HAP-1 (cell line): ENCODE results near the gene CACNG8.

Source experiments
- DNase-seq, 2 experiments: peaks; one replicate each; pipeline ENCODE4 v3.0.0-alpha.2; 2016 to 2020; ENCODE audit warnings: low spot score in 2 of 2
- H3K27me3 ChIP-seq: fragments of 250-450 bp; sonication (Bioruptor Pico); 2 replicates; pipeline ENCODE4 v1.5.1; 2020; ENCODE audit warnings: low read depth, mild to moderate bottlenecking, moderate library complexity
- H3K36me3 ChIP-seq: fragments of 250-450 bp; sonication (Bioruptor Pico); replicated peaks from 2 replicates; pipeline ENCODE4 v1.5.1; 2020; ENCODE audit warnings: mild to moderate bottlenecking
- H3K4me1 ChIP-seq: fragments of 250-450 bp; sonication (Bioruptor Pico); 2 replicates; pipeline ENCODE4 v1.5.1; 2020; ENCODE audit warnings: mild to moderate bottlenecking
- H3K4me3 ChIP-seq: fragments of 250-450 bp; sonication (Bioruptor Pico); 2 replicates; pipeline ENCODE4 v1.5.1; 2020; ENCODE audit warnings: mild to moderate bottlenecking, moderate library complexity
- H3K9me3 ChIP-seq: fragments of 250-450 bp; sonication (Bioruptor Pico); 2 replicates; pipeline ENCODE4 v1.5.1; 2020; ENCODE audit warnings: mild to moderate bottlenecking, moderate library complexity
- in situ Hi-C: fragments of 300-500 bp; cut with MboI; formaldehyde crosslinking; loops from 3 replicates; pipeline ENCODE4 v1.14.3; 2020; ENCODE audit warnings: low sequenced_read_pairs, inconsistent platforms, mixed read lengths

Gene CACNG8

DNA sequence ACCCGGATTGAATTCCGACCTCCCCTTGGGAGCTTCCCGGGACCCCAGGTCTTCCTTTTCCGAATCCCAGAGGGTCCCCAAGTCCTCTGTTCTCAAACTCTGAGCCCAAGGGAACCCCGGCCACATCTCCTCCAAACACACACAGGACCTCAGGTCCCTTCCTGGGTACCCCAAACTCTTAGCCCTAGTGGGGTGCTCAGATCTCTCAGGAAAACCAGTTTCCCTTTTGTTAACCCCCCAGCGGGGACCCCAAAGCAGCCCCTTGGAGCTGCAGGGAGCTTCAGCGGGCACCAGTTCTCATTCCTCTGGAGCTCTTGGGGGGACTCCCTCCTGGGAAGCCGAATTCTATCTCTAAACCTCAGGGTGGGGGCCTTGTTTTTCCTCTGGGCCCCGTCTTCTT lies 29.5 kb downstream of the CACNG8 start:
- H3K9me3 ChIP-seq, result no peaks in the 10 kb centered on the region
- no peaks in the 10 kb centered on the region for H3K4me1 ChIP-seq
- in situ Hi-C loops, result no loop called here

DNA sequence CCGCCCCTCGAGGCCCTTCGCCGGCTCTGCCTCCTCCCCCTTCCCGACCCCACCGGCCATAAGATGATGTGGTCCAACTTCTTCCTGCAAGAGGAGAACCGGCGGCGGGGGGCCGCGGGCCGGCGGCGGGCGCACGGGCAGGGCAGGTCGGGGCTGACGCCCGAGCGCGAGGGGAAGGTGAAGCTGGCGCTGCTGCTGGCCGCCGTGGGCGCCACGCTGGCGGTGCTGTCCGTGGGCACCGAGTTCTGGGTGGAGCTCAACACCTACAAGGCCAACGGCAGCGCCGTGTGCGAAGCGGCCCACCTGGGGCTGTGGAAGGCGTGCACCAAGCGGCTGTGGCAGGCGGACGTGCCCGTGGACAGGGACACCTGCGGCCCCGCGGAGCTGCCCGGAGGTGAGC lies 30.1 kb downstream of the CACNG8 start:
- no peak overlapping the region for H3K4me3 ChIP-seq
- H3K27me3 ChIP-seq, result no peaks in the 10 kb centered on the region
- no peaks in the 10 kb centered on the region for H3K36me3 ChIP-seq
- H3K4me1 ChIP-seq, result no peaks in the 10 kb centered on the region
- DNase-seq, result no peak
- H3K9me3 ChIP-seq, result no peaks in the 10 kb centered on the region
- in situ Hi-C loops, result no loop called here

More for the DNA sequence above, 29.5 kb downstream of the CACNG8 start:
- Histone ChIP-seq H3K4me3 (no peak overlapping the region), H3K27me3 (no peaks in the 10 kb centered on the region), H3K36me3 (no peaks in the 10 kb centered on the region)
- DNase-seq, result no peak

DNA sequence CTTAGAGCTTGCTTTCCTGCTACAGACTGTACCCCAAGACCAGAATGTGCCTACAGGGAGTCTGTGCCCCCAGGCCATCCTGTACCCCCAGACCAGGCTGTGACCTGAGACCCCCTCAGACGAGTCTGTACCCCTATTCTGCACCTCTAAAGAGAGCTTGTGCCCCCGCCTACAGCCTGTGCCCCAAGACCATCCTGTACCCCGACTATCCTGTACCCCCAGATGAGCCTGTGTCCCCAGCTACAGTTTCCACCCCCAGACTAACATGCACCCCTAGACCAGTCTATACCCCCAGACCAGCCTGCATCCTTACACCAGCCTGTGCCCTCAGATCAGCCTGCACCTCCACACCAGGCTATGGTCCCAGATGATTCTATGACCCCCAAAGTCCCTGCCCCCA lies 30.7 kb downstream of the CACNG8 start:
- no peaks in the 10 kb centered on the region for H3K9me3 ChIP-seq
- in situ Hi-C loops, result no loop called here

DNA sequence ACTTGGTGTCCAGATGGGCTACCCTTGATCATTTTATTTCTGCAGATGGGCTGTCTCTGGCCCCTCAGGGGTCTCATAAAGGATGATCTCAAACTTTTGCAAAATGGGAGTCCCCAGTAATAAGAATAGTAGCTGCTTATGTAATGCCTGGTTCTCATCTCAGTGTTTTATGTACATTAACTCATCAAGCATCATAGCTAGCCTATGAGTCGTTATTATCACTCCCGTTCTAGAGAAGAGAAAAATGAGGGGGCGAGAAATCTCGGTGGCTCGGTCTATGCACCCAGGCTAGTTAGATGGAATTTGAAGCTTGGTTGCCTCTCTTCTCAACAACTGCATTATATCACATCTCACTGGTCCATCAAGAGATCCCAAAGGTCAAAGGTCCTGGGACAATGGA lies 32.1 kb downstream of the CACNG8 start:
- H3K4me3 ChIP-seq, result no peak overlapping the region
- H3K4me1 ChIP-seq, result no peaks in the 10 kb centered on the region
- H3K36me3 ChIP-seq, result no peaks in the 10 kb centered on the region
- in situ Hi-C loops, result no loop called here
- no peaks in the 10 kb centered on the region for H3K27me3 ChIP-seq
- DNase-seq, result no peak
- H3K9me3 ChIP-seq, result no peaks in the 10 kb centered on the region

More for the DNA sequence above, 30.7 kb downstream of the CACNG8 start:
- DNase-seq, result no peak
- Histone ChIP-seq H3K4me3 (no peak overlapping the region), H3K36me3 (no peaks in the 10 kb centered on the region), H3K4me1 (no peaks in the 10 kb centered on the region), H3K27me3 (no peaks in the 10 kb centered on the region)

DNA sequence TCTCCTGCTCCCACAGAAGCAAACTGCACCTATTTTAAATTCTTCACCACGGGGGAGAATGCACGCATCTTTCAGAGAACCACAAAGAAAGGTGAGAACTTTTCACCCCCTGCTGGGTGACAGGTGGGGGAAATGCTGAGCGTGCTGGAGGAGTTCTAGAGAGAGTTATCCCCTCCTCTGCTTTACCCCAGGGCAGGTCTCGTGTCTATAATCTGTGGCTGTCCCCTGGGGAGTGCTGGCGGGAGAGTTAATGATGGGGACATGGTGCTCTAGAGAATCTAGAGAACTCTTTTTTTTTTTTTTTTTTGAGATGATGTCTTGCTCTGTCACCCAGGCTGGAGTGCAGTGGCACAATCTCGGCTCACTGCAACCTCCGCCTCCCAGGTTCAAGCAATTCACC lies 35.5 kb downstream of the CACNG8 start:
- Histone ChIP-seq H3K27me3 (peaks cover 6% of the 10 kb centered on the region), H3K36me3 (no peaks in the 10 kb centered on the region)
- in situ Hi-C loops, result no loop called here

DNA sequence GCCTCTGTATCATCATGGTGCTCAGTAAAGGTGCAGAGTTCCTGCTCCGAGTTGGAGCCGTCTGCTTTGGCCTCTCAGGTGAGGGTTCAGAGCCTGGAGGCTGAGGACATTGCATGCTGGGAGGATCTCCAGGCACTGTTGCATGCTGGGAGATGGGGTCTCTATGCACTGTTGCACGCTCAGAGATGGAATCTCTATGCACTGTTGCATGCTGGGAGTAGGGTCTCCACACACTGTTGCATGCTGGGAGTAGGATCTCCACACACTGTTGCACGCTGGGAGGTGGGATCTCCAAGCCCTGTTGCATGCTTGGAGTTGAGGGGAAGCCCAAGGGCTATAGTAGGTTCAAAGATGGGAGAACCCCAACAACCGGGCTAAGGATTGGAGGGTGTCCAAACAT lies 37.0 kb downstream of the CACNG8 start:
- H3K27me3 ChIP-seq, result peaks cover 6% of the 10 kb centered on the region

More for the DNA sequence above, 35.5 kb downstream of the CACNG8 start:
- DNase-seq, result no peak
- Histone ChIP-seq H3K4me3 (no peak overlapping the region), H3K9me3 (no peaks in the 10 kb centered on the region), H3K4me1 (no peaks in the 10 kb centered on the region)

DNA sequence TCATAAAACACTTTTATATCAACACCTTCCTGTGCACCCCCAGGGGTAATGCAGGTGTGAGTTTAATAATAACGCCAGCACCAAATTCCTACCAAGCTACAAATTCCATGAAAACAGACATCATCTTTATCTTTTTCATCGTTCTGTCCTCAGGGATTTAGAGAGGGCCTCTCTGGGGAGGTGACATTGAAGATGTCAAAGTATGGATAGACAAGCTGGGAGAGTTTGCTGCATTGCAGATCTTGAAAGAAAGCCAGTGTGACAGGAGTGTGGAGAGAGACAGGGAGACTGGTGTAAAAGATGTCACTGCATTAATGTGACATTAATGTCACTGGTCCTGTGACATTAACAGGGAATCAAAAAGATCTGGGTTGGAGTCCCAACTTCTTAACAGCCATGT lies 38.8 kb downstream of the CACNG8 start:
- Histone ChIP-seq H3K9me3 (no peaks in the 10 kb centered on the region), H3K27me3 (peaks cover 6% of the 10 kb centered on the region), H3K4me1 (no peaks in the 10 kb centered on the region), H3K36me3 (no peaks in the 10 kb centered on the region), H3K4me3 (no peak overlapping the region)
- in situ Hi-C loops, result no loop called here
- no peak for DNase-seq

More for the DNA sequence above, 37.0 kb downstream of the CACNG8 start:
- DNase-seq, result no peak
- in situ Hi-C loops, result no loop called here
- no peaks in the 10 kb centered on the region for H3K36me3 ChIP-seq
- no peaks in the 10 kb centered on the region for H3K4me1 ChIP-seq
- H3K9me3 ChIP-seq, result no peaks in the 10 kb centered on the region
- H3K4me3 ChIP-seq, result no peak overlapping the region

DNA sequence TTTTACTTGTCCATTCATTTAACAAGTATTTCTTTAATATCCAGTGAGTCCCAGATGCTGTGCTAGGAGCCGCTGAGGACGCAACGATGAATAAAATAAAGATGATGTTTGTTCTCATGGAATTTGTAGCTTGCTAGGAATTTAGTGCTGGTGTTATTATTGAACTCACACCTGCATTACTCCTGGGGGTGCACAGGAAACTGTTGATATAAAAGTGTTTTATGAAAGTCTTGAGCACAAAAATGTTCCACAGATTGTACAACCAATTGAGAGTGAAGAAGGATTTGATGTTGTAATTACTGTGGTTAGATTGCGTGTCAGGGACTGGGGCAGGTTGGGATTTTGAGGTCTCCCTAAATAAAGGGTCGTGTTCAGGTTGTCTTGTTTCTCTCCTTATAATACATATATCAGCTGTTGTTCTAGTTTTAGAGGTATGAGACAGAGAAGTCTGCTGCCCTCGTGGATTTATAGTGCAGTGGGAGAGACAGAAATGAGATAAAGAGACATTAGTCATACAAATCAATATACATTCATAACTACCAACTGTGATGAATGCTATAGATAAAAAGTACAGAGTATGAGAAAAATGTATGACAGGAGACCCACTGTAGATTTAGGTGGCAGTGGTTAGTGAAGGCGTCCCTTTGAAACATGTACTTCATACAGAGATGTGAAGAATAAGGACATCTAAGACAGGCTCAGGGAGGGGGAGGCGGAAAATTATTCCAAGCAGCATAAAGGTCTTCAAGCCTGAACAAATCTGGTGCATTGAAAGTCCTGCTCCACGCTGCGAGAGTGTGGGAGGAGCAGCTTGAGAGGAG lies 40.0 kb downstream of the CACNG8 start:
- H3K4me3 ChIP-seq, result no peak overlapping the region
- in situ Hi-C loops, result no loop called here

DNA sequence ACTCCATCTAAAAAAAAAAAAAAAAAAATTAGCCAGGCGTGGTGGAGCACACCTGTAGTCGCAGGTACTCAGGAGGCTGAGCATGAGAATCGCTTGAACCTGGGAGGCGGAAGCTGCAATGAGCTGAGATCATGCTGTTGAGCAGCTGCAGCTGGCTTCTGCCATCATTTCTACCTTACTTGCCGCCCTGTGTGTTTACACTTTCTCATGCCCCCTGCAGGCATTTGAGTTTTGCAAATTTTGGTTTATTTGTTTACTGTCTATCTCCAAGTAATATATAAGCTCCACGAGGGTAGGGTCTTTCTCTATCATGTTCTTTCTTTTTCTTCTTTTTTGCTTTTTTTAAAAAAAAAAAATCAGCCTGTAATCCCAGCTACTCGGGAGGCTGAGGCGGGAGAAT lies 46.7 kb downstream of the CACNG8 start:
- H3K27me3 ChIP-seq, result no peaks in the 10 kb centered on the region
- no peaks in the 10 kb centered on the region for H3K36me3 ChIP-seq
- H3K9me3 ChIP-seq, result no peaks in the 10 kb centered on the region
- no peaks in the 10 kb centered on the region for H3K4me1 ChIP-seq
- in situ Hi-C loops, result no loop called here
- no peak for DNase-seq
- H3K4me3 ChIP-seq, result no peak overlapping the region

More for the DNA sequence above, 40.0 kb downstream of the CACNG8 start:
- DNase-seq, result no peak
- no peaks in the 10 kb centered on the region for H3K9me3 ChIP-seq
- no peaks in the 10 kb centered on the region for H3K4me1 ChIP-seq
- H3K27me3 ChIP-seq, result peaks cover 6% of the 10 kb centered on the region
- H3K36me3 ChIP-seq, result no peaks in the 10 kb centered on the region

DNA sequence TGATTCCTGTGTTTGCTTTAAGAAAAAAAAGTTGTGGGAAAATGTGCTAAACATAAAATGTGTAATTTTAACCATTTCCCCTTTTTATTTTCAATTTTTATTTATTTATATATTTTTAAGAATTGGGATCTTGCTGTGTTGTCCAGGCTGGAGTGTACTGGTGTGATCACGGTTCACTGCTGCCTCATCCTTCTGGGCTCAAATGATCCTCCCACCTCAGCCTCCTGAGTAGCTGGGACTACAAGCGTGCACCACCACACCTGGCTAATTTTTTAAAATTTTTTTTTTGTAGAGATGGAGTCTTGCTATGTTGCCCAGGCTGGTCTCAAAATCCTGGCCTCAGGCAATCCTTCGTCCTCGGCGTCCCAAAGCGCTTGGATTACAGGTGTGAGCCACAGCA lies 47.7 kb downstream of the CACNG8 start:
- Histone ChIP-seq H3K9me3 (no peaks in the 10 kb centered on the region), H3K36me3 (no peaks in the 10 kb centered on the region), H3K4me1 (no peaks in the 10 kb centered on the region), H3K4me3 (no peak overlapping the region), H3K27me3 (0 out of 2 replicates have a peak, but pooled peaks cover 3% of the 10 kb centered on the region)
- no peak for DNase-seq
- in situ Hi-C loops, result no loop called here

DNA sequence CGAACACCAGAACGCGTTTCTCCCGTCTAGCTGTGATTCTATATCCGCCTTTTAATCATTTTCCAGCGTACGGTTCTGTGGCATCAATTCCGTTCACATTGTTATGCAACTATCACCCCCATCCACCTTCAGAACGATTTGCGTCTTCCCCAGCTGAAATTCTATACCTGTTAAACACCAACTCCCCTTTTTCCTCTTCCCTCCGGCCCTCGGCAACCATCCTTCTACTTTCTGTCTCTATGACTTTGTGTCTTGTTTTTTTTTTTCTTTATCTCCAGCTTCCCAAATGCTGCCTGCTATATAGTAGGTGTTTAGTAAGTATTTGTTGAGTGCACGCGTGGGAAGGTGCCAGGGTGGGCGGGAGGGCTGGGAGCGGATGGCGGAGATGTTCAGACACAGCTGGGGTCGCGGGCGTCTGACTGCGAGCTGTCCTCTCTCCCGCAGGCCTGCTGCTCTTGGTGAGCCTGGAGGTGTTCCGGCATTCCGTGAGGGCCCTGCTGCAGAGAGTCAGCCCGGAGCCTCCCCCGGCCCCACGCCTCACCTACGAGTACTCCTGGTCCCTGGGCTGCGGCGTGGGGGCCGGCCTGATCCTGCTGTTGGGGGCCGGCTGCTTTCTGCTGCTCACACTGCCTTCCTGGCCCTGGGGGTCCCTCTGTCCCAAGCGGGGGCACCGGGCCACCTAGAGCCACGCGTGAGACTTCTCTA lies 48.9 kb downstream of the CACNG8 start:
- in situ Hi-C loops, result no loop called here
- Histone ChIP-seq H3K36me3 (no peaks in the 10 kb centered on the region), H3K4me1 (no peaks in the 10 kb centered on the region), H3K4me3 (no peak overlapping the region), H3K27me3 (0 out of 2 replicates have a peak, but pooled peaks cover 3% of the 10 kb centered on the region), H3K9me3 (no peaks in the 10 kb centered on the region)
- no peak for DNase-seq

DNA sequence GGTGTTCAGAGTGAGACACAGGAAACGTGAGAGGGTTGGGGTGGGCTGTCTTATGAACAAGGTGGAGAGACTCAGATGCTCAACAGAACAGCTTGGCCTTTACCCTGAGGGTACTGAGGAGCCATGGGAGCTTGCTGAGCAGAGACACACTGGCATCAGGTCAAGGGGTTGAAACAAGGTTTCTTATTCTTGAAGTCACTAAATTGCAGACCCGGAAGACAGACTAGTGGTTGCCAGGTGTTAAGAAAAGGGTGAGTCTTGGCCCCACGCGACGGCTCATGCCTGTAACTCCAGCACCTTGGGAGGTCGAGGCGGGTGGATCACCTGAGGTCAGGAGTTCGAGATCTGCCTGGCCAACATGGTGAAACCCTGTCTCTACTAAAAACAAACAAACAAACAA lies 51.1 kb downstream of the CACNG8 start:
- no peaks in the 10 kb centered on the region for H3K4me1 ChIP-seq
- DNase-seq, result no peak
- H3K9me3 ChIP-seq, result no peaks in the 10 kb centered on the region
- no peak overlapping the region for H3K4me3 ChIP-seq
- H3K27me3 ChIP-seq, result 0 out of 2 replicates have a peak, but pooled peaks cover 3% of the 10 kb centered on the region
- H3K36me3 ChIP-seq, result no peaks in the 10 kb centered on the region
- in situ Hi-C loops, result no loop called here

DNA sequence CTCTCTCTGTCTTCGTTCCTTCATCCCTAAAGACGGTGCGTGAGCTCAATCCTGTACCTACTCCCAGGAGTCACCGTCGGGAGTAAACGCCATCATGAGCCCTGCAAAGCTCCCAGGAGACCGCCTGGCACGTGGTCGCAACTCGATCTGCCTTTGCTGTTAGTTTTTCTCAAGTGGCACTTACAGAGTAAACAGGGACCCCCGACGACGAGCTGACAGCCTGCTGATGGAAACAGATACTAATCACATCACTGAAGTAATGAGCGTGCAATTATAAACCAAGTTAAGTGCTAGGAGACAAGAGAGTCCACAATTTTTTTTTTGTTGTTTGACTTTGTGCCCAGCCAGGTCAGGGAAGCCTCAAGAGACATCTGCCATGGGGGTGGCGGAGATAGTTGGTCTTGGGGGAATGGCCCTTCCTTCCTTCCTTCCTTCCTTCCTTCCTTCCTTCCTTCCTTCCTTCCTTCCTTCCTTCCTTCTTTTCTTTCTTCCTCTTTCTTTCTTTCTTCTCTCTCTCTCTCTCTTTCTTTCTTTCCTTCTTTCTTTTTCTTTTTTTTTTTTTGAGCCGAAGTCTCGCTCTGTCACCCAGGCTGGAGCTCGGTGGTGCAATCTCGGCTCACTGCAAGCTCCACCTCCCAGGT lies 52.3 kb downstream of the CACNG8 start:
- no peaks in the 10 kb centered on the region for H3K36me3 ChIP-seq
- H3K4me3 ChIP-seq, result no peak overlapping the region
- 0 out of 2 replicates have a peak, but pooled peaks cover 3% of the 10 kb centered on the region for H3K27me3 ChIP-seq
- DNase-seq, result no peak
- H3K4me1 ChIP-seq, result no peaks in the 10 kb centered on the region
- in situ Hi-C loops, result no loop called here
- no peaks in the 10 kb centered on the region for H3K9me3 ChIP-seq

DNA sequence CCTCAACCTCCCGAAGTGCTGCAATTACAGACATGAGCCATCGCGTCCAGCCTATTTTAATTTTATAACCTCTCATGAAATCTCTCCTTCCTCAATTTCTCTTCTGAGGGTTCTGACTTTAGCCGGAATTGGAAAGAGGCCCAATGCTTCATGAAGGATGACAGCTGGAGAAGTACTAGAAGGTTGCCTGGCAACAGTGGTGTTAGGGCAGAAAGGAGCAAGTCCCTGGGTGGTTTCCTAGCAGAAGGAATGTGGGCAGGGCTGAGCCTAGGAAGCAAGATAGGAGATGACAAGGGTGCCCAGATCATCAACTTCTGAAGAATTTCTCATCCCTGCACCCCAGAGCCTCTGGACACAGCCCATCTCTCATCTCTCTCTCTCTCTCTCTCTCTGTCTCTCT lies 54.5 kb downstream of the CACNG8 start:
- in situ Hi-C loops, result no loop called here
- Histone ChIP-seq H3K36me3 (no peaks in the 10 kb centered on the region), H3K4me1 (no peaks in the 10 kb centered on the region), H3K4me3 (no peak overlapping the region), H3K9me3 (no peaks in the 10 kb centered on the region), H3K27me3 (0 out of 2 replicates have a peak, but pooled peaks cover 3% of the 10 kb centered on the region)
- DNase-seq, result no peak
